ENCODE results near the gene OXA1L. TPM values are rescaled to one million over a fixed set of nuclear protein-coding genes. Genes with fewer than 3 reads are reported as not detected.

The OXA1L gene
- total RNA-seq (2022; extraction: Qiagen RNA extraction), result 134 to 165 TPM (median 161 TPM) in 5 replicates

DNA sequence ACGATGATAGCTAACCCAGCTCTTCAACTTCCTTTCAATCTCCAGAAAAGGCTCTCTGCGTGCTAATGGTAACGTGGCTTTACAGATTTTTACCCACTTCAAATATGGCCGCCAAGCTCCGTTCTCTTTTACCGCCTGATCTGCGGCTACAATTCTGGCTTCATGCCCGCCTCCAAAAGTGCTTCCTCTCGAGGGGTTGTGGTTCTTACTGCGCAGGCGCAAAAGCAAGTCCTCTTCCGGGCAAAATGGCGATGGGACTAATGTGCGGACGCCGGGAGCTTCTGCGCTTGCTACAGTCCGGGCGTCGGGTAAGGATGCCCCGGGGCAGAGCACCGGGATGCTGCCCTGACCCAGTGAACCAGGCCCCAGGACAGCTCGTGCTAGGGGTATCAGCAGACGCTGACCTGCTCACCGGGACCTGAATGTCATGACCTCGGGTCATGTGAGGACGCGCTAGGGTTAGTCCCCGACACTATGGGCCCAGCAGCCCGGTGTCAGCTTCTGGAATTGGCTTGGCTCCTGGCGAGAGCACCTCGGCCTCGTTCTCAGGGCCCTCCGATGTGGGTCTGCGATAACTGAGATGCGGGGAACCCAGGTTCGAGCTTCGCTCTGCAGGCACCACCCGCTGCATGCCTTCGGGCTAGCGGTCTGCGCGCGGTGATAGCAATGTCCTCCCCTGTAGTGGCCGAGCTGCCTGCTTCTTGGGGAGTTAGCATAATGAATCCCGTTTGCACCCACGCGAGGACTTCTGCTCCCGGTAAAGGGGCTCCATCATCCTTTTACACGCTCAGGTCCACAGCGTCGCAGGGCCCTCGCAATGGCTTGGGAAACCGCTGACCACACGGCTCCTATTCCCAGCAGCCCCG is at the start of gene OXA1L:
TSS of gene OXA1L (plus strand) at position 232 of the 866 bp plus-strand sequence. CDS start at position 246, 14 bp downstream.

DNA sequence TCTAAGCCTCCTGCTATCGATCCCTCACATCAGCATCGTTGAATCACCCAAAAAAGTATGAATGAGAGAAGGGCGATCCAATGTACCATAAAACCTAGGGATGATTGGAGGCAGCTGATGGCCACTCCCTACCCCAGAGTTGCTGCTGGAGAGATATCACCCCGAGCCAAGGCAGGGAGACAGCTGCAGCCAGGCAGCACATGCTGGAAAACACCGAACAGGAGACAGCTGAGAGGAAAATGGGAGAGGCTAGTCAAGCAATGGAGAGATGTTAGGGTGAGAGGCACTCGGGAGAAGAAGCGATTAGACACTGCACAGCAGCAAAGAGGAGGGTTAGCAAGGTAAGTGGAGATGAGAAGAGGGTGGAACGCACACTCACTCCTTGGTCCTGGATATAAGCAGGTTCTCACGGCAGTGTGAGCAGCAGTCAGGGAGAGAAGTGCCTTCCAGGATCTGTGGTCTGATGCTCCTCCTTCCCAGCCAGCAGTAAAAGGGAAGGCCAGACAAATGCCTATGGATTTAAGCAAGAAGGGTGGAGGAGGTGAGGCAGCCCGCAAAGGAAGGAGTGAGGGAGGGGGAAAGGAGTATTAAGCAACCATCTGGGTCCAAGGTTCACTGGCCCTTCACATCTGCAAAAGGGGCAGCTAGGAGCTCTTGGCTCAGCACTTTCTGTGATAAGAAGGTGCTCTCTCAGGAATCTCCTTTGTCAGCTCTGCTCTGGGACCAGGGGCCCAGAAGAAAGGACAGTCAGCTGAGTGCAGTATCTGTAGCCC is 48.6 kb downstream of the OXA1L start, which contains the start of gene SLC7A7:
TSS of gene SLC7A7 (minus strand) at position 495 of the 773 bp plus-strand sequence. CDS start 2,037 bp downstream, outside the sequence.

Other genes with a start within 250 kb of the OXA1L start
- gene DAD1, start 177.5 kb upstream of the OXA1L start, total RNA-seq (2022; extraction: Qiagen RNA extraction), result 334 to 371 TPM (median 341 TPM) in 5 replicates
- 43.2 to 49.6 TPM (median 47.6 TPM) in 5 replicates for gene ABHD4, start 168.4 kb upstream of the OXA1L start, total RNA-seq (2022; extraction: Qiagen RNA extraction)
- gene OR6J1, start 122.3 kb upstream of the OXA1L start, total RNA-seq (2022; extraction: Qiagen RNA extraction), result not detected in 5 replicates
- gene SLC7A7, start 48.7 kb downstream of the OXA1L start, total RNA-seq (2022; extraction: Qiagen RNA extraction), result 19.4 to 25.6 TPM (median 23.4 TPM) in 5 replicates
- 154 to 212 TPM (median 189 TPM) in 5 replicates for gene MRPL52, start 63.2 kb downstream of the OXA1L start, total RNA-seq (2022; extraction: Qiagen RNA extraction)
- 0.52 to 0.78 TPM (median 0.69 TPM) in 5 replicates for gene MMP14, start 69.9 kb downstream of the OXA1L start, total RNA-seq (2022; extraction: Qiagen RNA extraction)
- 54.7 to 82.1 TPM (median 77.7 TPM) in 5 replicates for gene LRP10, start 105.1 kb downstream of the OXA1L start, total RNA-seq (2022; extraction: Qiagen RNA extraction)
- 0.16 to 0.41 TPM (median 0.39 TPM) in 5 replicates for gene REM2, start 116.5 kb downstream of the OXA1L start, total RNA-seq (2022; extraction: Qiagen RNA extraction)
- gene RBM23, start 152.5 kb downstream of the OXA1L start, total RNA-seq (2022; extraction: Qiagen RNA extraction), result 54.9 to 59.6 TPM (median 58.2 TPM) in 5 replicates
- gene PRMT5, start 162.7 kb downstream of the OXA1L start, total RNA-seq (2022; extraction: Qiagen RNA extraction), result 101 to 124 TPM (median 113 TPM) in 5 replicates
- 31.2 to 34.5 TPM (median 32.6 TPM) in 5 replicates for gene HAUS4, start 190.4 kb downstream of the OXA1L start, total RNA-seq (2022; extraction: Qiagen RNA extraction)
- 28.8 to 36.7 TPM (median 33.7 TPM) in 5 replicates for gene AJUBA, start 215.9 kb downstream of the OXA1L start, total RNA-seq (2022; extraction: Qiagen RNA extraction)
- 2.7 to 3.9 TPM (median 3.6 TPM) in 5 replicates for gene C14orf93, start 243.5 kb downstream of the OXA1L start, total RNA-seq (2022; extraction: Qiagen RNA extraction)